GM21515 (cell line): ENCODE measurements around the gene PIK3R6.
"Not testable (repeated sequence)": the region's sequence is repeated elsewhere in the genome, so short reads cannot be mapped to it uniquely, and the experiment has no call there.

Source experiments
- ATAC-seq: cut with Tn5 transposase; IDR thresholded peaks from one replicate; pipeline ENCODE4 v1.9.1; 2021; ENCODE audit not compliant: unreplicated experiment

The PIK3R6 gene

GRCh38 chr17:8873801-8874715, 6.6 kb upstream of the PIK3R6 start:
- no peak for ATAC-seq

DNA sequence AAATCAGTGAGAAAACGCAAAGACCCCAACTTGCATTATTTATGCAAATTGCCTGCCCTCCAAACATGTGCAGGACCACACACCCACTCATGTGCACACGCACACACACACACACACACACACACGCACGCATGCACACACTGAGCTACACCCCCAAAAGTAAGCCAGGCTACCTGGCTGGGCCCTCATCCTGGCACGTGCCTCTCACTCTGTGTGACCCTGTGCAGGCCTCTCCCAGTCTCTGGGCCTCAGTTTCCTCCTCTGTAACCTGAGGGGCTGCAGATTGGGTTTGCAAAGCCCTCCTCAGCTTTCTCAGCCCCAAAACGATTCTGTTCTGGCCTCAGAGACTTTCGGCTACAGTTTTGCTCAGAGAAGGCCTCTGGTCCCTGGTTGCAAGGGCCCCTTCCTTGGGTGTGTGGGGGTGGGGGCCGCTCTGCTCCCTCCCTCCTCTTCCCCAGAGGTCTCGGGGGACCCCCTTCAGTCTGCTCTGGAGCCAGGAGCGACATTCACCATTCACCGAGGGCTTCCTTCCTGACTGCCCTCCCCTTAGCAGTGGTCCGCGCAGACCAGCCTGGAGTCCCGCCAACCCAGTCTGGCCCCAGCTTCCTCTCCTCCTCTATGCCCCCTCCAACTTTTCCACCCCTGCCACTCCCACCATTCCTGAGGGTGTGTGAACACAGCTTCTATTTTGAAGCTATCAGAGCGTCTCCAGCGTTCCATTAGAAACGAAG, 5.4 kb upstream of the PIK3R6 start:
- ATAC-seq = no peak

DNA sequence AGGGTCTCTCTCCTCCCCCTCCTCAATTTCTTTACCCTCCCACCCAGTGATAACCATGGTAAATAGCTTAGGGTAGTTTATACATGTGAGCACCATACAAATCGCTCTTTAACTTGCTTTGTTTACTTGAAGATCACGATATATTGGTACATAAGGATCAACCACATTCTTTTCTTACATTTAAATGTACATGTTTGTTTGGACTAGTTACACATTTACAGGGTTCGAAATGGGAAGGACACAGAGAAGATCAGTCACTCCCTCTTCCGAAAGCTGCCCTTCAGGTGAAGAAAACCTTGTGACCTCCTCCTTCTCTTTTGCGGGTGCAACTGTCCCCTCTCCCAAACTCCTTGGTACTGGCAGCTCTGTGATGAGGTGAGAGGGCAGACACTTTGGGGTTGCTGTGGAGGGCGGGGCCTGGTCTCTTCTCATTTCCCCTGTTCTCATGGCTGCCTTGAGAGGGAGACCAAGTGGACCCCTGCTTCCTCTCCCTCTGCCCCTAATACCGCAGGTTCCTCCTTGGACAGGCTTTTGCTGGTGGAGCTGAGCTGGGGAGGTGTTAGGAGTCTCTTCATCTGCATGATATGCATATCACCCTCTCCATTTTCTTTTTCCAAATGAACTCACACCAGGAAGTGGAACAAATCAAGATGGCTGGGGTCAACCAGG, 4.7 kb upstream of the PIK3R6 start:
- ATAC-seq = no peak

GRCh38 chr17:8871081-8871581, 3.7 kb upstream of the PIK3R6 start:
- ATAC-seq = no peak

- ATAC-seq = no peak
Measured at GRCh38 chr17:8870406-8871040, 3.0 kb upstream of the PIK3R6 start.

DNA sequence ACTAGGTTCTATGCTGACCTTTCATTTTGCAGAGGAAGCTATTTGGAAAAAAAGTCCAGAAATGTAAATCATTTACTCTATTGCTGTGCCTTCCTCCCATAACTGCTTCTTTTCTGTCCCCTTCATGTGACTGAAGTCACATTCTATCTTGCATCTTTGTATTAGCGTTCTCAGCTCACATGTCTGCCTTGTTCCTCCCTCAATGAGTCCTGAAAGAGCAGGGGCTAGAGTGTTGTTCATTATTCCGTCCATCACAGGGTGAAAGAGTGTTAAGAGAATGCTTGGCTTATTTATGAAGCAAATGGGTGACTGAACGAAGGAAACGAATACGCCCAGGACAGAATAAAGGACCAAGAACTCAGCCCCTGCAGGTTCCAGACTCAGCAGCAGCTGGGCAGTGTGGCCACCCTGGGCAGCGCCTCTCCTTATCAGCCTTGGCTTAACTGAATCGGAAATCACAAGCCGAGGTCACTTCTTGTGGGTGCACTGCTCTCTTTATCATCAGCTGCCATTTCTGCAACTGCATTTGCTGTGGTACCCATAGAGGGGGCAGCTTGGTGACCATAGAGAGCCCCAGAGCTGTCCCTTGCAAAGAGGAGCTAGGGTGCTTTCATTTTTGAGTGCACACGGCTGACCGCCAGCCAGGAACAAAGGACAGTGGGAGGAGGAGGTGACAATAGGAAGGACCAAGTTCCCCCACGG, 1.8 kb upstream of the PIK3R6 start:
- ATAC-seq = no peak

- no peak for ATAC-seq
Measured at GRCh38 chr17:8868529-8868951, 1.1 kb upstream of the PIK3R6 start.

GRCh38 chr17:8868092-8868491, 618 bp upstream of the PIK3R6 start:
- ATAC-seq = no peak

DNA sequence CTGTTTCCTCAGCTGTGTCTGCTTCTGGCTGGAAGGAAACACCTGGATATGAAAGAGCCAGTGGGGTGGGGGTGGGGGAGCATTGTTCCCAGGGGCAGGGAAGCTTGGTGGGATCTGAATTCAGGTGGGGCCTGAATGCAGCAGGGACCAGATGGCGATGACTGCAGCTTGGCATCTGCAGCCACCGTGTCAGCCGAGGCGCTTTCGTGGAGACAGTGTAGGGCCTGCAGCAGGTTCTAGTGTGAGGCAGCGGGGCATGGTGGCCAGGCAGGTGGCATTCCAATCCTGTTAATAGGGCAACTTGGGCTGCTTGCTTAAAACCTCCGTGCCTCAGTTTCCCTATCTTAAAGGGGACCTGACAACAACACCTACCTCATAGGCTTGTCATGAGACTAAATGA, 1.7 kb downstream of the PIK3R6 start:
- no peak for ATAC-seq

- ATAC-seq = no peak
Measured at GRCh38 chr17:8865385-8865784, 2.1 kb downstream of the PIK3R6 start.

DNA sequence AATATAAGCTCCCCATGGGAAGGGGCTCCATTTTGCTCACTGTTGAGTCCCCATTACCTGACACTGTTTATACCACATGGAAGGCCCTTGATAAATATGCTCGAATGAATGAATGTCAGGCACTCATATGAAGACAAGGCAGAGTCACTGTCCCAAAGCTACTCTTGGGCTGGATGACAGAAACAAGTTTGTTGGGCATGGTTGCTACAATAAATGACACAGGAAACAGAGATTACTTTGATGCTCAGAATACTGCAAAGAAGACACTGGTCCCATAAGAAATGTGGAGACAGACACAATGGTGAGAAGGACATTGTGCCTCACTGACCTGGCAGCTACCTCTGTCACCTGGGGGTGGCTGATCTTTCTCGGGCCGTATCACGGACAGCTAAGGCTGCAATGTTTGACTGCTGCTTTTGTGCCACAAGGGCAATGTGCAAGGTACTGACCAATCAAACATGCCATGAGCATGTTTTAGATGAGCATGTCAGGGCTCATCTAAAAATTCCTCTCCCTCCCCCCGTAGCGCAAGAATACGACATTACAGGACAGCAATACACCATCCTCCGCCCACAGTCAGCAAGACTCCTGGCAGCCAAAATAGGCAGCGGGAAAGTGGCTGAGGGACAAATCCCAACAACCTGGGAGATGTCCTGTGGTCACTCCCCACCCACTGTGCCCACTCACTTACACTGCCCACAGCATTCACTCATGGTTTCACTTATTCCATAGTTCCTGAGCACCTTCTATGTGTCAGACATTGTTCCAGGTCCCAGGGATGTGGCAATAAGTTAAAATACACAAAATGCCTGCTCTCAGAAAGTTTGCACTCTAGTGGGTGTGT, 5.0 kb downstream of the PIK3R6 start:
- no peak for ATAC-seq

DNA sequence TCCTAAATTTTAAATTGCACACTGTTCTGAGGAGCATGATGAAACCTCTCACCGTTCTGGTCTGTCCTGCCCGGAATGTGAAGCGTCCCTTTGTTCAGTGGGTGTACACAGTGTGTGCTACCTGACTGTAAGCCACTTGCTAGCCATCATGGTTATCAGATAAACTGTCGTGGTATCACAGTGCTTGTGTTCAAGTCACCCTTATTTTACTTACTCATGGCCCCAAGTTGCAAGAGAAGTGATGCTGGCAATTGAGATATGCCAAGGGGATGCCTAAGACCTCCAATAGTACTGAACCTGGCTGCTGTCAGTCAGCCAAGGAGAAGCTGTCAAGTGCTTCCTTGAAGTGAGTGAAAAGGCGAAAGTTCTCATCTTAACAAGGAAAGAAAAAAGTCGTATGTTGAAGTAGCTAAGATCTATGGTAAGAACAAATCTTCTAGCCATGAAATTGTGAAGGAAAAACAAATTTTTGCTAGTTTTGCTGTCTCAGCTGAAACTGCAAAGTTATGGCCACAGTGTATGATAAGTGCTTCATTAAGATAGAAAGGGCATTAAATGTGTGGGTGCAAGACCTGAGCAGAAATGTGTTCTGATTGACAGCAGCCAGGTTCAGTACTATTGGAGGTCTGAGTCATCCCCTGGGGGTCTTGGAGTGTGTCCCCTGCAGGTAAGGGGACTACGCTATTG, 5.8 kb downstream of the PIK3R6 start:
- ATAC-seq = no peak

DNA sequence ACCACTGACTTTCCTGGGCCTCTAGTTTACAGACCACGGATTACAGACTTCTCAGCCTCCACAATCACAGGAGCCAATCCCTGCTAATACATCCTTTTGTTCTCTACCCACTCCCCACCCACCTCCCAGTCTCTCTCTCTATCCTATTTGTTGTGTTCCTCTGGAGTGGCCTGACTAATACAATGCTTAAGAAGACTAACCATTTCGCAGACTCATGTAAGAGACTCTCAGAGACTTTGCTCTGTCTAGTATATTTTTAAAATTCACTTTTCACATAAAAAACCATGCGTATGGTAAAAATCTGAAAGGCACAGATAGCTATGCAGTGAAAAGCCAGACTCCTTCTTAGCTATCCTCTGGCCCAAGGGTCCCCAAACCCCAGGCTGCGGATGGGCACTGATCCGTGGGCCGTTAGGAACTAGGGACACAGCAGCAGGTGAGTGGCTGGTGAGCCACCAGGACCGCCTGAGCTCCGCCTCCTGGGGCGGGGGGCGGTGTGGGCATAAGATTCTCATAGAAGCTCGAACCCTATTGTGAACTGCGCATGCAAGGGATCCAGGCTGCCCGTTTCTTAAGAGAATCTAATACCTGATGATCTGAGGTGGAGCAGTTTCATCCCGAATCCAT, 7.6 kb downstream of the PIK3R6 start:
- ATAC-seq = no peak

- no peak for ATAC-seq
Measured at GRCh38 chr17:8859027-8859803, 8.3 kb downstream of the PIK3R6 start.

- ATAC-seq = no peak
Measured at GRCh38 chr17:8857919-8858318, 9.6 kb downstream of the PIK3R6 start.

- ATAC-seq = no peak
Measured at GRCh38 chr17:8856869-8857575, 10.5 kb downstream of the PIK3R6 start.

DNA sequence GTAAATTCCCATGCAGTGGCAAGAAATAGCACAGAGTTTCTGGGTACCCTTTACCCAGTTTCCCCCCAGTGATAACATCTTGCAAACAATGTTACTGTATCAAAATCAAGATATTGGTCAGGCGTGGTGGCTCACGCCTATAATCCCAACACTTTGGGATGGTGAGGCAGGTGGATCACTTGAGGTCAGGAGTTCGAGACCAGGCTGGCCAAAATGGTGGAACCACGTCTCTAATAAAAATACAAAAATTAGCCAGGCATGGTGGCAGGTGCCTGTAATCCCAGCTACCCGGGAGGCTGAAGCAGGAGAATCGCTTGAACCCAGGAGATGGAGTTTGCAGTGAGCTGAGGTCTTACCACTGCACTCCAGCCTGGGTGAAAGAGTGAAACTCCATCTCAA, 11.3 kb downstream of the PIK3R6 start:
- not testable (repeated sequence) for ATAC-seq
